Activated naive CD8-positive, alpha-beta T cell treated with anti-CD3 and anti-CD28 coated beads for 36 hours (primary cell): ENCODE measurements around the gene C1QL3. TPM values are rescaled to one million over a fixed set of nuclear protein-coding genes. Genes with fewer than 3 reads are reported as not detected.

ENCODE experiments used
- DNase-seq: peaks from one replicate; pipeline ENCODE4 v3.0.0; 2021
- H3K27ac Mint-ChIP-seq: one replicate; pipeline ENCODE4 v1.8.0; 2022; ENCODE audit warnings: mild to moderate bottlenecking, moderate library complexity, mixed read lengths
- H3K27me3 Mint-ChIP-seq: one replicate; pipeline ENCODE4 v1.8.0; 2022; ENCODE audit warnings: mild to moderate bottlenecking, mixed read lengths
- H3K36me3 Mint-ChIP-seq: one replicate; pipeline ENCODE4 v1.8.0; 2021; ENCODE audit warnings: mild to moderate bottlenecking, mixed read lengths
- H3K4me1 Mint-ChIP-seq: one replicate; pipeline ENCODE4 v1.8.0; 2021; ENCODE audit warnings: mixed read lengths
- H3K4me3 Mint-ChIP-seq: one replicate; pipeline ENCODE4 v1.8.0; 2022; ENCODE audit warnings: mild to moderate bottlenecking, moderate library complexity, mixed read lengths
- H3K9me3 Mint-ChIP-seq: one replicate; pipeline ENCODE4 v1.8.0; 2022; ENCODE audit warnings: mixed read lengths
- total RNA-seq, 2 experiments: library from RNA; stranded (reverse); gene quantifications; one replicate each; pipeline ENCODE4 v1.2.3, GENCODE V29; 2021

Gene C1QL3
- total RNA-seq, 2 experiments from 2014 or later: 0.16 TPM; not detected in 1

GRCh38 chr10:16472828-16473227, 48.9 kb downstream of the C1QL3 start:
- peaks cover 27% of the 10 kb centered on the region for H3K36me3 Mint-ChIP-seq
- no peaks in the 10 kb centered on the region for H3K9me3 Mint-ChIP-seq
- H3K27me3 Mint-ChIP-seq: no peaks in the 10 kb centered on the region
- no peak overlapping the region for H3K27ac Mint-ChIP-seq
- H3K4me1 Mint-ChIP-seq: peaks cover 10% of the 10 kb centered on the region
- no peak overlapping the region for H3K4me3 Mint-ChIP-seq
- DNase-seq: no peak

GRCh38 chr10:16470747-16471146, 50.9 kb downstream of the C1QL3 start:
- Mint-ChIP-seq H3K27me3 (no peaks in the 10 kb centered on the region), H3K4me3 (no peak overlapping the region), H3K4me1 (peaks cover 14% of the 10 kb centered on the region), H3K27ac (peak overlapping the region; percentile 42), H3K36me3 (peaks cover 31% of the 10 kb centered on the region), H3K9me3 (no peaks in the 10 kb centered on the region)
- DNase-seq: peak; percentile 13

- H3K4me1 Mint-ChIP-seq: peaks cover 22% of the 10 kb centered on the region
- no peak overlapping the region for H3K4me3 Mint-ChIP-seq
- peaks cover 50% of the 10 kb centered on the region for H3K36me3 Mint-ChIP-seq
- H3K27me3 Mint-ChIP-seq: no peaks in the 10 kb centered on the region
- DNase-seq: no peak
- H3K27ac Mint-ChIP-seq: no peak overlapping the region
- H3K9me3 Mint-ChIP-seq: peaks cover 5% of the 10 kb centered on the region
These were observed 55.7 kb downstream of the C1QL3 start for GRCh38 chr10:16466001-16466400.

Other genes starting within 250 kb of the C1QL3 start
- gene PTER, start 84.9 kb downstream of the C1QL3 start, total RNA-seq: 10 to 100 TPM; 22.9 to 28.0 TPM